K562 (cell line): ENCODE measurements around the gene CCDC174. TPM values are rescaled to one million over a fixed set of nuclear protein-coding genes. Genes with fewer than 3 reads are reported as not detected.

Source experiments
- CHD7 ChIP-seq: fragments of 200-600 bp; sonication (generic); IDR thresholded peaks from one replicate; pipeline ENCODE4 v1.6.1; 2012; ENCODE audit warnings: mild to moderate bottlenecking, low read depth, low read length, inconsistent platforms
- HDAC6 ChIP-seq: IDR thresholded peaks from 2 replicates; pipeline ENCODE4 v1.6.1; 2012; ENCODE audit warnings: low read depth, mild to moderate bottlenecking, control low read depth, inconsistent platforms, low read length, moderate library complexity
- NR2C2 ChIP-seq, 2 experiments: fragments of 200-800 bp in 1 of 2; sonication (Bioruptor generic) in 1 of 2; sonication (generic) in 1 of 2; formaldehyde crosslinking in 1 of 2; IDR thresholded peaks; 2 replicates each; pipeline versions ENCODE4 v1.6.1 to v1.8.0; 2016 to 2022; ENCODE audit warnings: mild to moderate bottlenecking in 1 of 2, missing compliant biosample characterization in 1 of 2, missing genetic modification characterization in 1 of 2, missing genetic modification reagents in 1 of 2
- ZNF436 ChIP-seq: fragments of 250-450, 450-650 bp; sonication (Bioruptor Pico); formaldehyde crosslinking; IDR thresholded peaks from 2 replicates; pipeline ENCODE4 v1.7.0; 2020; ENCODE audit warnings: mild to moderate bottlenecking
- polyA plus RNA-seq, 8 experiments: library from polyadenylated mRNA; depleted of rRNA in 4 of 8; stranded (reverse) in 5 of 8; unstranded in 3 of 8; fragments of >200 nt; fragmentation: Nextera tagmentation in 2 of 8; fragmentation: Illumina TruSeq in 1 of 8; extraction: Ambion mirVana in 2 of 8; extraction: Trizol in 1 of 8; gene quantifications; 2 replicates each; pipeline versions ENCODE4 v1.2.1 to v1.2.3, GENCODE V29; 2011 to 2014; ENCODE audit warnings: inconsistent platforms in 1 of 8, missing spikeins in 1 of 8
- total RNA-seq, 7 experiments: library from RNA; depleted of rRNA in 6 of 7; stranded (reverse); fragments of >200 nt in 6 of 7; fragmentation: Illumina TruSeq in 2 of 7; extraction: Trizol in 2 of 7; gene quantifications; 2 replicates each; pipeline versions ENCODE4 v1.2.1 to v1.2.3, GENCODE V29; 2011 to 2021; ENCODE audit warnings: low replicate concordance in 1 of 7

Gene CCDC174
- total and polyA plus RNA-seq, 9 of the 15 experiments (the other 6 are each of a cell fraction or from before 2014, with no cell fraction given), result 7.4 to 41.0 (median 28.5) TPM

- no peak for TF ChIP-seq CHD7
- TF ChIP-seq NR2C2 (CRISPR knock-in tag; IDR thresholded peaks at IDR 0.05), result no peak
- TF ChIP-seq NR2C2 (tag; IDR thresholded peaks at IDR 0.05), result no peak
- TF ChIP-seq ZNF436 (CRISPR knock-in tag), result no peak
- no peak for TF ChIP-seq HDAC6
These were observed 32.0 kb upstream of the CCDC174 start (continued) for GRCh38 chr3:14619605-14620004.
